GM12875 (cell line): Measurements from ENCODE around the gene HOXC5.

Experiments used
- H3K4me3 ChIP-seq: one replicate; pipeline ENCODE4 v1.5.1; 2011; ENCODE audit warnings: low read depth, low read length, control low read depth
- CTCF ChIP-seq: IDR thresholded peaks from 2 replicates; pipeline ENCODE4 v1.5.1; 2011; ENCODE audit warnings: low read depth, mild to moderate bottlenecking, control low read depth, inconsistent platforms, low read length, moderate library complexity, borderline replicate concordance; ENCODE audit not compliant: insufficient read depth

HOXC5 gene

GRCh38 chr12:54033980-54034784 is 1.3 kb downstream of the HOXC5 start:
- no peak for TF ChIP-seq CTCF

GRCh38 chr12:54034785-54035310 is 2.0 kb downstream of the HOXC5 start:
- TF ChIP-seq CTCF: no peak
- H3K4me3 ChIP-seq: no peak overlapping the region

More at GRCh38 chr12:54033980-54034784, 1.3 kb downstream of the HOXC5 start:
- no peak overlapping the region for H3K4me3 ChIP-seq

- TF ChIP-seq CTCF: no peak
- no peak overlapping the region for H3K4me3 ChIP-seq
Measured at GRCh38 chr12:54035568-54036264, 2.9 kb downstream of the HOXC5 start.

- no peak for TF ChIP-seq CTCF
- no peak overlapping the region for H3K4me3 ChIP-seq
Measured at GRCh38 chr12:54036620-54037359, 3.9 kb downstream of the HOXC5 start.

- no peak overlapping the region for H3K4me3 ChIP-seq
- no peak for TF ChIP-seq CTCF
Measured at GRCh38 chr12:54037360-54038283, 4.8 kb downstream of the HOXC5 start.

- TF ChIP-seq CTCF: no peak
Measured at GRCh38 chr12:54038284-54038870, 5.5 kb downstream of the HOXC5 start.

More at GRCh38 chr12:54038284-54038870, 5.5 kb downstream of the HOXC5 start:
- H3K4me3 ChIP-seq: no peak overlapping the region
